ENCODE results near the gene TFAP2C.

TFAP2C gene

DNA sequence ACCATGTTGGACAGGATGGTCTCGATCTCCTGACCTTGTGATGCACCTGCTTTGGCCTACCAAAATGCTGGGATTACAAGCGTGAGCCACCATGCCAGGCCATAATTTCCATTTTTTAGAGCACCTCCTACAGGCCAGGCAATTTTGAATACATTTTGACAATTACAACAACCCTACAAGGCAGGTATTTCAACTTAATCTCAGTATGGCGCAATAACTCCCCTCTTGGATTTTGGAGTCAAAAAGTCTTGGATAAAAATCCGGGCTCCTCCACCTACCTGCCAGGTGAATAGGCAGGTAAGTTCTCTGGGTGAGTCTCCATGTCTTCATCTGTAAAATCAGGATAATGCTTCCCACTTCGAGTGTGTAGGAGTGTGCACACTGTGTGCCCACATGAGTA, 39.5 kb upstream of the TFAP2C start:
- no peak for TF ChIP-seq CTCF (IDR thresholded peaks at IDR 0.05; ENCODE audit: borderline replicate concordance, insufficient read depth, low read depth, low read length)
- no peak overlapping the region for H3K4me3 ChIP-seq (ENCODE audit: low read depth, low read length)

- no peak for TF ChIP-seq CTCF (IDR thresholded peaks at IDR 0.05; ENCODE audit: borderline replicate concordance, insufficient read depth, low read depth, low read length)
These were observed 38.2 kb upstream of the TFAP2C start for GRCh38 chr20:56590888-56591287.

GRCh38 chr20:56592211-56592610, 36.9 kb upstream of the TFAP2C start:
- no peak overlapping the region for H3K4me3 ChIP-seq (ENCODE audit: low read depth, low read length)
- no peak for TF ChIP-seq CTCF (IDR thresholded peaks at IDR 0.05; ENCODE audit: borderline replicate concordance, insufficient read depth, low read depth, low read length)

More at GRCh38 chr20:56590888-56591287, 38.2 kb upstream of the TFAP2C start:
- H3K4me3 ChIP-seq (ENCODE audit: low read depth, low read length): no peak overlapping the region

- no peak overlapping the region for H3K4me3 ChIP-seq (ENCODE audit: low read depth, low read length)
- TF ChIP-seq CTCF (IDR thresholded peaks at IDR 0.05; ENCODE audit: borderline replicate concordance, insufficient read depth, low read depth, low read length): no peak
These were observed 36.3 kb upstream of the TFAP2C start for GRCh38 chr20:56592817-56593216.

- no peak overlapping the region for H3K4me3 ChIP-seq (ENCODE audit: low read depth, low read length)
- TF ChIP-seq CTCF (IDR thresholded peaks at IDR 0.05; ENCODE audit: borderline replicate concordance, insufficient read depth, low read depth, low read length): no peak
These were observed 33.2 kb upstream of the TFAP2C start for GRCh38 chr20:56595746-56596475.

- no peak overlapping the region for H3K4me3 ChIP-seq (ENCODE audit: low read depth, low read length)
- TF ChIP-seq CTCF (IDR thresholded peaks at IDR 0.05; ENCODE audit: borderline replicate concordance, insufficient read depth, low read depth, low read length): no peak
These were observed 27.9 kb upstream of the TFAP2C start for GRCh38 chr20:56601166-56601565.

GRCh38 chr20:56604673-56605072, 24.4 kb upstream of the TFAP2C start:
- H3K4me3 ChIP-seq (ENCODE audit: low read depth, low read length): no peak overlapping the region

More at GRCh38 chr20:56604673-56605072, 24.4 kb upstream of the TFAP2C start:
- TF ChIP-seq CTCF (IDR thresholded peaks at IDR 0.05; ENCODE audit: borderline replicate concordance, insufficient read depth, low read depth, low read length): no peak

Data from GM12875 (cell line).